Activated T-helper 2 cell treated with anti-CD3 and anti-CD28 coated beads, Interferon-gamma antibody, Interleukin-2, Interleukin-4, amounts not matched to agents 10 μg/mL and 5 μg/mL and 100 μg/mL, durations not matched to agents 14 hours and 24 hours and 36 hours (primary cell): ENCODE data around the gene SLC39A1. TPM values are rescaled to one million over a fixed set of nuclear protein-coding genes. Genes with fewer than 3 reads are reported as not detected.

Experiments
- DNase-seq: peaks from one replicate; pipeline ENCODE4 v3.0.0; 2021; ENCODE audit warnings: low spot score
- H3K27ac Mint-ChIP-seq: one replicate; pipeline ENCODE4 v1.8.0; 2021; ENCODE audit warnings: mixed read lengths
- H3K27me3 Mint-ChIP-seq: one replicate; pipeline ENCODE4 v1.8.0; 2021; ENCODE audit warnings: low read depth, mixed read lengths
- H3K36me3 Mint-ChIP-seq: one replicate; pipeline ENCODE4 v1.8.0; 2021; ENCODE audit warnings: low read depth, mixed read lengths
- H3K4me1 Mint-ChIP-seq: one replicate; pipeline ENCODE4 v1.8.0; 2021; ENCODE audit warnings: low read depth, mixed read lengths
- H3K4me3 Mint-ChIP-seq: one replicate; pipeline ENCODE4 v1.8.0; 2021; ENCODE audit warnings: low read depth, mild to moderate bottlenecking, moderate library complexity, mixed read lengths
- H3K9me3 Mint-ChIP-seq: one replicate; pipeline ENCODE4 v1.8.0; 2021; ENCODE audit warnings: mixed read lengths
- intact Hi-C: fragments of 100-400 bp; cut with micrococcal nuclease; formaldehyde crosslinking; loops from one replicate; pipeline ENCODE4 v1.15.1; 2023
- total RNA-seq: library from RNA; stranded (reverse); gene quantifications from 2 replicates; pipeline ENCODE4 v1.2.3, GENCODE V29; 2022

The SLC39A1 gene
- total RNA-seq, 1 donor from 2014 or later: 76.5 TPM

GRCh38 chr1:153957744-153958110 is 5.6 kb downstream of the SLC39A1 start:
- H3K27ac Mint-ChIP-seq: peak overlapping the region; percentile 94
- H3K27me3 Mint-ChIP-seq: no peaks in the 10 kb centered on the region
- DNase-seq: peak; percentile 39
- H3K9me3 Mint-ChIP-seq: no peaks in the 10 kb centered on the region
- peak overlapping the region; percentile 97 for H3K4me3 Mint-ChIP-seq
- peaks cover 41% of the 10 kb centered on the region for H3K36me3 Mint-ChIP-seq
- intact Hi-C loops: loop anchor here (1.0 kb wide), 3 partner anchors 10 to 34 kb away; partner anchors contain the start of genes CREB3L4 and DENND4B
- H3K4me1 Mint-ChIP-seq: peaks cover 49% of the 10 kb centered on the region

GRCh38 chr1:153956997-153957715 is 6.2 kb downstream of the SLC39A1 start:
- H3K4me3 Mint-ChIP-seq: peak overlapping the region; percentile 97
- H3K36me3 Mint-ChIP-seq: peaks cover 46% of the 10 kb centered on the region
- H3K27ac Mint-ChIP-seq: peak overlapping the region; percentile 94
- no peaks in the 10 kb centered on the region for H3K9me3 Mint-ChIP-seq
- H3K27me3 Mint-ChIP-seq: no peaks in the 10 kb centered on the region
- no peak for DNase-seq
- intact Hi-C loops: no loop called here
- H3K4me1 Mint-ChIP-seq: peaks cover 44% of the 10 kb centered on the region

GRCh38 chr1:153954826-153955225 is 8.5 kb downstream of the SLC39A1 start:
- H3K36me3 Mint-ChIP-seq: peaks cover 55% of the 10 kb centered on the region
- no peaks in the 10 kb centered on the region for H3K27me3 Mint-ChIP-seq
- DNase-seq: no peak
- intact Hi-C loops: no loop called here
- H3K9me3 Mint-ChIP-seq: no peaks in the 10 kb centered on the region
- no peak overlapping the region for H3K4me3 Mint-ChIP-seq
- peak overlapping the region; percentile 9 for H3K27ac Mint-ChIP-seq
- H3K4me1 Mint-ChIP-seq: peaks cover 33% of the 10 kb centered on the region

GRCh38 chr1:153953859-153954365 is 9.4 kb downstream of the SLC39A1 start:
- H3K4me3 Mint-ChIP-seq: no peak overlapping the region
- H3K9me3 Mint-ChIP-seq: no peaks in the 10 kb centered on the region
- DNase-seq: no peak
- H3K4me1 Mint-ChIP-seq: peaks cover 28% of the 10 kb centered on the region
- intact Hi-C loops: no loop called here
- peaks cover 57% of the 10 kb centered on the region for H3K36me3 Mint-ChIP-seq
- H3K27ac Mint-ChIP-seq: peak overlapping the region; percentile 6
- H3K27me3 Mint-ChIP-seq: no peaks in the 10 kb centered on the region

DNA sequence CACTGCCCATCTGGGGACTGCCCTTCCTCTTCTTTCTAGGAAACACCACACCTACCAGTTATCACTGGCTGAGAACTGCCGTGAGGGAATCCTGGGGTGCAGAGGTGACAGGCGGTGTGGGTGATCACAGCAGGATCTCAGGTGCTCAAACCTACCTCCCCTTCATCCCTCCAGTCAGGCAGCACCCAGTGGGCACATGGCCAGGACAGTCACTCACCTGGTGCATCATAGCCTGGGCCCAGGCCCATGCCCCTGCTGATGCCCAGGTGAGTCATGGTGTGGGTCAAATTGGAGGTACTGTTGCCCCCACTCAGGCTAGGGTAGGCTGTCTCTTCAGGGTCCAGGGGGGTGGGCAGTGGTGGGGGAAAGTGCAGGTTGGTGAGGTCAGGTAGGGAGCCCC is 11.5 kb downstream of the SLC39A1 start:
- Mint-ChIP-seq H3K27me3 (no peaks in the 10 kb centered on the region), H3K4me3 (no peak overlapping the region), H3K27ac (no peak overlapping the region), H3K9me3 (no peaks in the 10 kb centered on the region), H3K36me3 (peaks cover 67% of the 10 kb centered on the region), H3K4me1 (peaks cover 22% of the 10 kb centered on the region)
- no peak for DNase-seq
- intact Hi-C loops: no loop called here

DNA sequence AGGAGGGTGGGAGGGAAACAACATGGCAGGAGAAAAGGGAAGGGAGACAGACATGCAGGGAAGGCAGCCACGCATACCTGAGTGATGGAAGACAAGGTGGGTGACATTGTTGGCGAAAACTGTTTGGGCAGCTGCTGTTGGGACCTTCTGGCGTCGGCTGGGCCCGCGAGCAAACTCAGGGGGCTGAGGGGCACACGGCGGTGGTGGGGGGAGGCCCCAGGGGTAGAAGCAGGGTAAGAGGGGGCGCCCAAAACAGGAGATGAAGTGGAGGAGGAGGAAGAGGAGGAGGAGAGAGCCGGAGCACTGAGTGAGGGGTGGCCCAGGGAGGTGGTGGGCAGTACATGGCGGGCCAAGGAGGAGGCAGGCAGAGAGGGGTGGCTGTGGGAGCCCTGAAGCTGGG is 12.2 kb downstream of the SLC39A1 start:
- H3K27ac Mint-ChIP-seq: no peak overlapping the region
- intact Hi-C loops: no loop called here
- no peaks in the 10 kb centered on the region for H3K27me3 Mint-ChIP-seq
- no peak overlapping the region for H3K4me3 Mint-ChIP-seq
- peaks cover 68% of the 10 kb centered on the region for H3K36me3 Mint-ChIP-seq
- no peak for DNase-seq
- H3K9me3 Mint-ChIP-seq: no peaks in the 10 kb centered on the region
- H3K4me1 Mint-ChIP-seq: peaks cover 18% of the 10 kb centered on the region

GRCh38 chr1:153946622-153947241 is 16.6 kb downstream of the SLC39A1 start, which contains the start of gene DENND4B:
TSS of gene DENND4B (minus strand) at chr1:153946718. CDS start at chr1:153944374, 2,344 bp downstream.
- Mint-ChIP-seq H3K4me3 (peak within 1 kb of the TSS; percentile 96), H3K9me3 (no peaks in the 10 kb centered on the region), H3K36me3 (peaks cover 71% of the 10 kb centered on the region), H3K27ac (peak within 1 kb of the TSS; percentile 95), H3K4me1 (peaks cover 22% of the 10 kb centered on the region), H3K27me3 (no peaks in the 10 kb centered on the region)
- intact Hi-C loops: loop anchor here (1.0 to 2.0 kb wide), 5 partner anchors 12 to 274 kb away; partner anchors contain the start of genes CRTC2 and UBAP2L
- DNase-seq: peak; percentile 70

DNA sequence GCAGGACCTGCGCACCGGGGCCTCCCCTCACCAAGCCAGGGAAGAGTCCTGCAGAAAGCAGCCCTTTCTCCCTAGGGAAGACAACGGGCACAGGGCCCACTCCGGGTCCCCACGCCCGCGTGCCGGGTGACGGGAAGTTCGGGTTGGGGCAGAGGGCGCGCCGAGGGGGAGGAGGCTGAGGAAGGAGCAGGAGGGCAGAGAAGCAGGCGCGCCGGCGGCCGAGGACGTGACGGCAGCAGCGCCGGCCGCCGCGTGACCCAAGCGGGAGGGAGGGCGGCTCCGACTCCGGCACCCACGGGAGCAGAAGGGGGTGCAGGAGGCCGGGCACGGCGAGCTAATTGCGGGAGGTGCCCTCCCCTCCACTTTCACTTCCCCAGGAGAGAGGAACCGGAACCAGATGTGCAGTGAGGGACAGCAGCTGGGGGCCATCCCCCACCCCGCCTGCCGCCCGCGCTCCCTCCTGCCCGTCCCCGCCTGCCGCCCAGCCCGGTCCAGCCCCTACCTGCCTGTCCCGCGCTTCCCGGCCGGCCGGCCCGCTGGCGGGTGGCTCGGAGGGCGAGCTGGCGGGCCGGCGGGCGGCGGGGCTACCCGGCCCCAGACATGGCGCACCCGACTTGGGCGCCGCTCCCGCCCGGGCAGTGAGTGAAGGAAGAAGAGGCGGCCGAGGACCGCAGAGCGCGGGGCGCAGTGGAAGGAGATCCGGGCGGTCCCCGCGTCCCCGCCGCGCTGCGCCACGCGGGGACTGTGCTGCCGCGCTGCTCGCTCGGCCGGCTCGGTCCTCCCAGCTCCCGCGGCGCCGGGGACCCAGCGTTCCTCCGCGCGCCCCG is 17.3 kb downstream of the SLC39A1 start:
- peak overlapping the region; percentile 95 for H3K27ac Mint-ChIP-seq

DNA sequence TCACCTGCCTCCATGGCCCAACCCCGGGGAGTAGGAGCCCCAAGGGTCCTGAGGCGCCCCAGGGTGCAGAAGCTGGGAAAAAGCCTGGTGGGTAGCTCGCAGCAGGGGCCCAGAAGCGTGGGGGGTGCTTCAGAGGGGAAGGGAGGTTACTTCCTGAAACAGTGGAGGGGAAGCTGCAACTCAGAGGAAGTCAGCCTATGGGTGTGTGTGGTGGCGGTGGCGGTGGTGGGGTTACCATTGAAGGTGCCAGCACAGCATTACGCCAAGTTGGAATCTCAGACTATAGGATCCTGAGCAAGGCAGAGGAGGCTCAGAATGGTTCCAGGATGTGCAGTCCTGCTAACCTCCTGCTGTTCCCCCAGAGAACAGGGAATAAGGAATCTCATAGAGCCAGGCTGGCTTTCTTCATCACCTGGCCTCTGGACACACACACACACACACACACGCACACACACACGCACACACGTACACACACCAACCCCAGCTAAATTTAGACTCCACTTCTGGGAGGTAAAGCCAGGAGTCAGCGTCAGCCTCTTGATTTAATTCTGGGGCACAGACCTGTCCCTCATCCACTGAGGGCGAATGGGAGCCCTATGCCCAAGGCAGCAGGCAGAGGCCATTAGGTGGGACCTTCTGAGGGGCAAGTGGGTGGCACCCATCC is 18.1 kb downstream of the SLC39A1 start:
- H3K36me3 Mint-ChIP-seq: peaks cover 69% of the 10 kb centered on the region
- DNase-seq: peak; percentile 74
- H3K27ac Mint-ChIP-seq: peak overlapping the region; percentile 95
- peaks cover 20% of the 10 kb centered on the region for H3K4me1 Mint-ChIP-seq
- no peaks in the 10 kb centered on the region for H3K27me3 Mint-ChIP-seq
- intact Hi-C loops: loop anchor here (1.0 kb wide), 2 partner anchors 45 to 124 kb away; partner anchors contain the start of gene RPS27
- no peaks in the 10 kb centered on the region for H3K9me3 Mint-ChIP-seq
- H3K4me3 Mint-ChIP-seq: peak overlapping the region; percentile 96

More for the DNA sequence above, 17.3 kb downstream of the SLC39A1 start:
- intact Hi-C loops: loop anchor here (1.0 to 2.0 kb wide), 7 partner anchors 12 to 274 kb away; partner anchors contain the start of genes CRTC2, RPS27 and UBAP2L
- H3K27me3 Mint-ChIP-seq: no peaks in the 10 kb centered on the region
- peak; percentile 73 for DNase-seq
- H3K9me3 Mint-ChIP-seq: no peaks in the 10 kb centered on the region
- H3K36me3 Mint-ChIP-seq: peaks cover 69% of the 10 kb centered on the region
- H3K4me3 Mint-ChIP-seq: peak overlapping the region; percentile 96
- H3K4me1 Mint-ChIP-seq: peaks cover 22% of the 10 kb centered on the region

DNA sequence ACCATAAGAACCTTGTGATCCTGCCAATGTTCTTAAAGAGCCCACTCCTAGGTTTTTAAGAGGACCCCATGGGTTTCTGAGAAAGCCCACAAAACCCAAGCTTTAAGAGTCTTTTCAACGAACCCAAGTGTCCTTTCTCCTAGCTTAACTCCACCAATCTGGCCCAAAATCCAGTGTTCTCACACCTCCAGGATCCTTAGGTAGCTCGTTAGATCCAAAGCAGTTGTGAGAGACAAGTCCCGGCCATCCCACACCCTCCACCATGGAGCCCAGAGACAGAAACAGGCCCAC is 18.6 kb downstream of the SLC39A1 start:
- H3K36me3 Mint-ChIP-seq: peaks cover 69% of the 10 kb centered on the region
- peaks cover 20% of the 10 kb centered on the region for H3K4me1 Mint-ChIP-seq
- DNase-seq: no peak
- intact Hi-C loops: loop anchor here (1.0 kb wide), 2 partner anchors 46 to 123 kb away; partner anchors contain the start of gene RPS27
- no peaks in the 10 kb centered on the region for H3K9me3 Mint-ChIP-seq
- peak overlapping the region; percentile 95 for H3K27ac Mint-ChIP-seq
- no peaks in the 10 kb centered on the region for H3K27me3 Mint-ChIP-seq
- H3K4me3 Mint-ChIP-seq: peak overlapping the region; percentile 96

DNA sequence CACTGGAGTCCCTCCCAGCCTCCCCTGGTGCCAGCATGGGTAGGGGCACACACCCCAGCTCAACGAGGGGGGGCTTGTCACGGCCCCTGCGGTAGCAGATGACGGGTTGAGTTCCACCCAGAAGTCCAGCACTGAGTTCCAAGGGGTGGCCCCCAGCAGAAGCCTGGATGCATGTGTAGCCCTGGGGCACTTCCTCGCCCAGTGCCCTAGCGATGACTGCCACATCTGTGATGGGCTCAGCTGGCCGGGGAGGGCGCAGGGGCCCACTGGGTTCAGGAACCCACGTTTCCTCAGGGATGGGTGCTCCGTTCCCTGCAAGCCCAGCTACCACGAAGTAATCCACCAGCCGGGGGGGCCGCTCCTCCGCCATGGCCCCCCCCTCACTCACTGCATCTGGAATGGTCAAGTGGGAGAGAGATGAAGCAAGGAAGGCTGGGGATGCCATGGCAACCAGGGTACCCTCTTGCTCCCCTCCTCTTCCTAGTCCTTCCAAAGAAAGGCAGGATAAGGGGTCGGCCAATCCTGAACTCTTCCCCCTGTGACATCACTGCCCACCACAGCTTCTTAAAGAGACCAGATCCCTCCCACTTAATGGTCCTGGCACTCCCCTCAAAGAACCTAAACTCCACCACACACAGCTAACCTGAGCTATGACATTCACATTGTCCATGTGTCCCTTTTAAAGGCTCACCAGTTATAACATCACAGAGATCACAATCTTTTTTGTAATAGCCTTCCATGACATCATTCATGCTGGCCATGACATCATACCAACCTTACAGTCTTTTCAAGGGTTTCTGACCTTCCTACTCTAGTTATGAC is 19.1 kb downstream of the SLC39A1 start:
- H3K27me3 Mint-ChIP-seq: no peaks in the 10 kb centered on the region
- intact Hi-C loops: no loop called here

More for the DNA sequence above, 19.1 kb downstream of the SLC39A1 start:
- Mint-ChIP-seq H3K36me3 (peaks cover 74% of the 10 kb centered on the region), H3K4me3 (peak overlapping the region; percentile 96), H3K27ac (peak overlapping the region; percentile 95), H3K4me1 (peaks cover 20% of the 10 kb centered on the region), H3K9me3 (no peaks in the 10 kb centered on the region)
- no peak for DNase-seq
